Thyroid gland (tissue), 4 donors: Measurements from ENCODE around the gene PTPRN2.
"Not testable (repeated sequence)": the region's sequence is repeated elsewhere in the genome, so short reads cannot be mapped to it uniquely, and the experiment has no call there.

Experiments
- POLR2A ChIP-seq, 2 donors: fragments of 450-650 bp; IDR thresholded peaks; one replicate each; pipeline ENCODE4 v1.6.1; 2017; ENCODE audit warnings: antibody characterized with exemption in 2 of 2, mild to moderate bottlenecking in 2 of 2, moderate library complexity in 1 of 2
- TF ChIP-seq, protein P1 (sequence below), 6 experiments: fragments of 200-600 bp in 3 of 6; fragments of 450-650 bp in 3 of 6; sonication (generic) in 3 of 6; IDR thresholded peaks; one replicate each; pipeline ENCODE4 v1.5.1; 2016 to 2019; ENCODE audit warnings: antibody characterized with exemption in 6 of 6, mild to moderate bottlenecking in 2 of 6, inconsistent platforms in 1 of 6, moderate library complexity in 1 of 6

DNA sequence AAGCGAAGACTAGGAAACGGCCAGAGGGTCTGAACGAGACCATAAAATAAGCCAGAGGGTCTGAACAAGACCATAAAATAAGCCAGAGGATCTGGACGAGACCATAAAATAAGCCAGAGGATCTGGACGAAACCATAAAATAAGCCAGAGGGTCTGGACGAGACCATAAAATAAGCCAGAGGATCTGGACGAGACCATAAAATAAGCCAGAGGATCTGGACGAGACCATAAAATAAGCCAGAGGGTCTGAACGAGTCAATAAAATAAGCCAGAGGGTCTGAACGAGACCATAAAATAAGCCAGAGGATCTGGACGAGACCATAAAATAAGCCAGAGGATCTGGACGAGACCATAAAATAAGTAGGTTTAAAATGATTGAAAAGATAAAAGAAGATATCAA, 692.5 kb downstream of the PTPRN2 start:
- TF ChIP-seq, protein P1, sequence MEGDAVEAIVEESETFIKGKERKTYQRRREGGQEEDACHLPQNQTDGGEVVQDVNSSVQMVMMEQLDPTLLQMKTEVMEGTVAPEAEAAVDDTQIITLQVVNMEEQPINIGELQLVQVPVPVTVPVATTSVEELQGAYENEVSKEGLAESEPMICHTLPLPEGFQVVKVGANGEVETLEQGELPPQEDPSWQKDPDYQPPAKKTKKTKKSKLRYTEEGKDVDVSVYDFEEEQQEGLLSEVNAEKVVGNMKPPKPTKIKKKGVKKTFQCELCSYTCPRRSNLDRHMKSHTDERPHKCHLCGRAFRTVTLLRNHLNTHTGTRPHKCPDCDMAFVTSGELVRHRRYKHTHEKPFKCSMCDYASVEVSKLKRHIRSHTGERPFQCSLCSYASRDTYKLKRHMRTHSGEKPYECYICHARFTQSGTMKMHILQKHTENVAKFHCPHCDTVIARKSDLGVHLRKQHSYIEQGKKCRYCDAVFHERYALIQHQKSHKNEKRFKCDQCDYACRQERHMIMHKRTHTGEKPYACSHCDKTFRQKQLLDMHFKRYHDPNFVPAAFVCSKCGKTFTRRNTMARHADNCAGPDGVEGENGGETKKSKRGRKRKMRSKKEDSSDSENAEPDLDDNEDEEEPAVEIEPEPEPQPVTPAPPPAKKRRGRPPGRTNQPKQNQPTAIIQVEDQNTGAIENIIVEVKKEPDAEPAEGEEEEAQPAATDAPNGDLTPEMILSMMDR (IDR thresholded peaks at IDR 0.05) = not testable (repeated sequence)
- not testable (repeated sequence) for TF ChIP-seq POLR2A (IDR thresholded peaks at IDR 0.05)
